DND-41 (cell line): Measurements from ENCODE around the gene RPA1.
A peak's percentile ranks its signal among the peaks of the same experiment; 100 is the strongest.

Experiments
- ATAC-seq: fragments of 200-7000 bp; cut with Tn5 transposase; 3 replicates; pipeline ENCODE4 v1.9.1; 2021; ENCODE audit warnings: low read depth; ENCODE audit not compliant: insufficient read depth
- DNase-seq: peaks from one replicate; pipeline ENCODE4 v3.0.0-alpha.2; 2020
- H2AFZ ChIP-seq: 2 replicates; pipeline ENCODE4 v1.6.0; 2012; ENCODE audit warnings: low read depth, low read length
- H3K27ac ChIP-seq: 2 replicates; pipeline ENCODE4 v1.5.1; 2012; ENCODE audit warnings: low read length, inconsistent platforms
- H3K27me3 ChIP-seq: fragments of 200-600 bp; sonication (generic); 2 replicates; pipeline ENCODE4 v1.6.0; 2012; ENCODE audit warnings: low read length, mild to moderate bottlenecking, inconsistent platforms; ENCODE audit not compliant: insufficient read depth, poor library complexity
- H3K36me3 ChIP-seq: 2 replicates; pipeline ENCODE4 v1.5.1; 2012; ENCODE audit warnings: low read length, inconsistent platforms; ENCODE audit not compliant: insufficient read depth
- H3K4me1 ChIP-seq: 2 replicates; pipeline ENCODE4 v1.5.1; 2012; ENCODE audit warnings: mild to moderate bottlenecking, low read length; ENCODE audit not compliant: insufficient read depth
- H3K4me2 ChIP-seq: 2 replicates; pipeline ENCODE4 v1.6.0; 2012; ENCODE audit warnings: mild to moderate bottlenecking, moderate library complexity, low read length, inconsistent platforms; ENCODE audit not compliant: insufficient read depth
- H3K4me3 ChIP-seq, 2 experiments: fragments of 200-600 bp in 1 of 2; shearing (Covaris generic) in 1 of 2; 2 replicates each; pipeline ENCODE4 v1.5.1; 2012 to 2016; ENCODE audit warnings: inconsistent platforms in 2 of 2, low read length in 2 of 2, mild to moderate bottlenecking in 2 of 2, low read depth in 1 of 2, moderate library complexity in 1 of 2
- H3K79me2 ChIP-seq: 2 replicates; pipeline ENCODE4 v1.6.0; 2012; ENCODE audit warnings: low read length, inconsistent platforms; ENCODE audit not compliant: insufficient read depth
- H3K9ac ChIP-seq: 2 replicates; pipeline ENCODE4 v1.6.0; 2012; ENCODE audit warnings: low read depth, mild to moderate bottlenecking, inconsistent platforms, low read length, moderate library complexity
- H3K9me3 ChIP-seq: 2 replicates; pipeline ENCODE4 v1.5.1; 2012; ENCODE audit warnings: low read length, moderate library complexity, mild to moderate bottlenecking, inconsistent platforms; ENCODE audit not compliant: insufficient read depth, severe bottlenecking
- H4K20me1 ChIP-seq: 2 replicates; pipeline ENCODE4 v1.6.0; 2012; ENCODE audit warnings: low read length; ENCODE audit not compliant: insufficient read depth
- EZH2 ChIP-seq: IDR thresholded peaks from 3 replicates; pipeline ENCODE4 v1.6.1; 2012; ENCODE audit warnings: borderline replicate concordance, low read depth, mild to moderate bottlenecking, moderate library complexity, low read length, inconsistent platforms; ENCODE audit not compliant: severe bottlenecking
- TF ChIP-seq, protein P1 (sequence below): IDR thresholded peaks from 2 replicates; pipeline ENCODE4 v1.5.1; 2012; ENCODE audit warnings: borderline replicate concordance, low read length, moderate library complexity, mild to moderate bottlenecking; ENCODE audit not compliant: poor library complexity, severe bottlenecking; ENCODE audit errors: extremely low read depth

Gene RPA1

DNA sequence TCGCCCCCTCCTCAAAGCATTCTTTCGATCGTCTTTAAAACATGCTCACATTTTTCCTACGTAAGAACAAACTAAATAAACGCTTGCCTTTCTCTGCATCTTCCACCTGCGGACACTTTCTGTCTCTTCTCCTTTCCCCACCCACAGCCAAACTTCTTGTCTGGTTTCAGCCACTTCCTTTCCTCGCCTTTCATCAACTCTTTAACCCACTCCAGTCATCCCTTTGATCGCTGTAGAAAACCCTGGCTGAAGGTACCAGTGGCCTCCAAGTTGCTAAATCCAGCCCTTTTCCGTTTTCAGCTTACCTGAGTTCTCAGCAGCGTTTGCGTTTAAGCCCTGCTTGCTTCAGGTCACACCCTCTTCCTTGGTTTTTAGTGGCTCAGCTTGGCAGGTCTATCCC lies 483 bp downstream of the RPA1 start:
- peak; percentile 20; the same call in 2 of the 3 replicates for ATAC-seq
- TF ChIP-seq EZH2: no peak
- H3K27me3 ChIP-seq: no peaks in the 10 kb centered on the region
- peak overlapping the region; percentile 66 to 88 for H3K4me3 ChIP-seq
- H3K79me2 ChIP-seq: peaks cover 82% of the 10 kb centered on the region
- peak overlapping the region; percentile 77 for H3K9ac ChIP-seq
- no peaks in the 10 kb centered on the region for H3K9me3 ChIP-seq
- peaks cover 17% of the 10 kb centered on the region; the same call in 1 of the 2 replicates for H4K20me1 ChIP-seq
- H2AFZ ChIP-seq: peak overlapping the region; percentile 96
- peak overlapping the region; percentile 90 for H3K27ac ChIP-seq
- peaks cover 54% of the 10 kb centered on the region for H3K4me1 ChIP-seq
- peaks cover 44% of the 10 kb centered on the region for H3K36me3 ChIP-seq
- peak overlapping the region; percentile 81 for H3K4me2 ChIP-seq
- DNase-seq: peak; percentile 53

GRCh38 chr17:1834380-1835149 lies 4.8 kb downstream of the RPA1 start:
- TF ChIP-seq, protein P1, sequence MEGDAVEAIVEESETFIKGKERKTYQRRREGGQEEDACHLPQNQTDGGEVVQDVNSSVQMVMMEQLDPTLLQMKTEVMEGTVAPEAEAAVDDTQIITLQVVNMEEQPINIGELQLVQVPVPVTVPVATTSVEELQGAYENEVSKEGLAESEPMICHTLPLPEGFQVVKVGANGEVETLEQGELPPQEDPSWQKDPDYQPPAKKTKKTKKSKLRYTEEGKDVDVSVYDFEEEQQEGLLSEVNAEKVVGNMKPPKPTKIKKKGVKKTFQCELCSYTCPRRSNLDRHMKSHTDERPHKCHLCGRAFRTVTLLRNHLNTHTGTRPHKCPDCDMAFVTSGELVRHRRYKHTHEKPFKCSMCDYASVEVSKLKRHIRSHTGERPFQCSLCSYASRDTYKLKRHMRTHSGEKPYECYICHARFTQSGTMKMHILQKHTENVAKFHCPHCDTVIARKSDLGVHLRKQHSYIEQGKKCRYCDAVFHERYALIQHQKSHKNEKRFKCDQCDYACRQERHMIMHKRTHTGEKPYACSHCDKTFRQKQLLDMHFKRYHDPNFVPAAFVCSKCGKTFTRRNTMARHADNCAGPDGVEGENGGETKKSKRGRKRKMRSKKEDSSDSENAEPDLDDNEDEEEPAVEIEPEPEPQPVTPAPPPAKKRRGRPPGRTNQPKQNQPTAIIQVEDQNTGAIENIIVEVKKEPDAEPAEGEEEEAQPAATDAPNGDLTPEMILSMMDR: no peak
- TF ChIP-seq EZH2: no peak
- Histone ChIP-seq H4K20me1 (peaks cover 24% of the 10 kb centered on the region; the same call in 1 of the 2 replicates), H3K36me3 (peaks cover 37% of the 10 kb centered on the region), H3K27ac (no peak overlapping the region), H3K9ac (no peak overlapping the region), H3K79me2 (peaks cover 94% of the 10 kb centered on the region), H3K4me2 (peak overlapping the region; percentile 5; the same call in 1 of the 2 replicates), H3K4me3 (no peak overlapping the region), H3K4me1 (peaks cover 30% of the 10 kb centered on the region), H3K9me3 (no peaks in the 10 kb centered on the region), H2AFZ (no peak overlapping the region), H3K27me3 (no peaks in the 10 kb centered on the region)
- DNase-seq: no peak
- ATAC-seq: no peak

- no peak overlapping the region for H3K4me2 ChIP-seq
- H3K27me3 ChIP-seq: no peaks in the 10 kb centered on the region
- H3K9me3 ChIP-seq: no peaks in the 10 kb centered on the region
- H4K20me1 ChIP-seq: peaks cover 19% of the 10 kb centered on the region; the same call in 1 of the 2 replicates
- H3K4me1 ChIP-seq: no peaks in the 10 kb centered on the region
- DNase-seq (no peak), ATAC-seq (no peak)
- no peak for TF ChIP-seq EZH2
- TF ChIP-seq, protein P1: no peak
- peaks cover 85% of the 10 kb centered on the region for H3K79me2 ChIP-seq
- no peak overlapping the region for H3K4me3 ChIP-seq
- H2AFZ ChIP-seq: no peak overlapping the region
- peaks cover 40% of the 10 kb centered on the region for H3K36me3 ChIP-seq
- no peak overlapping the region for H3K27ac ChIP-seq
- H3K9ac ChIP-seq: no peak overlapping the region
Observed at GRCh38 chr17:1839516-1839915, 9.7 kb downstream of the RPA1 start.

- Histone ChIP-seq H3K4me3 (no peak overlapping the region), H3K36me3 (peaks cover 63% of the 10 kb centered on the region), H3K27me3 (no peaks in the 10 kb centered on the region), H2AFZ (no peak overlapping the region), H3K9me3 (no peaks in the 10 kb centered on the region), H3K4me2 (no peak overlapping the region), H3K4me1 (no peaks in the 10 kb centered on the region), H3K27ac (no peak overlapping the region), H3K9ac (no peak overlapping the region), H4K20me1 (peaks cover 19% of the 10 kb centered on the region; the same call in 1 of the 2 replicates), H3K79me2 (peaks cover 46% of the 10 kb centered on the region)
- DNase-seq: no peak
- no peak for ATAC-seq
- TF ChIP-seq, protein P1: no peak
- no peak for TF ChIP-seq EZH2
Observed at GRCh38 chr17:1843947-1844346, 14.1 kb downstream of the RPA1 start.
